ENCODE measurements around the gene MLN.

GRCh38 chr6:33815854-33816253 lies 12.1 kb upstream of the MLN start:
- TF ChIP-seq POLR2AphosphoS5 (IDR thresholded peaks at IDR 0.05; ENCODE audit: insufficient read depth, low read depth, low read length) (no peak), CTCF (IDR thresholded peaks at IDR 0.05; ENCODE audit: extremely low read depth in 1 of 2, insufficient read depth in 1 of 2, low read depth in 1 of 2, low read length in 2 of 2) (no peak), EZH2 (IDR thresholded peaks at IDR 0.05; ENCODE audit: borderline replicate concordance, low read depth, low read length, severe bottlenecking) (no peak), JUN (IDR thresholded peaks at IDR 0.05; ENCODE audit: borderline replicate concordance, insufficient read depth, insufficient read length, low read depth) (no peak), POLR2A (IDR thresholded peaks at IDR 0.05; ENCODE audit: low read depth, low read length) (no peak), MAX (IDR thresholded peaks at IDR 0.05; ENCODE audit: insufficient read depth, insufficient read length) (no peak), MYC (IDR thresholded peaks at IDR 0.05; ENCODE audit: low read depth, low read length) (no peak), FOS (IDR thresholded peaks at IDR 0.05; ENCODE audit: borderline replicate concordance, insufficient read depth, low read length) (no peak)
